Activated T-cell treated with anti-CD3 and anti-CD28 coated beads, Interleukin-2, amount 50 U/mL, for 48 hours (primary cell): ENCODE measurements around the gene GNA12.

ENCODE experiments used
- DNase-seq, 2 experiments: peaks; one replicate each; pipeline ENCODE4 v3.0.0-alpha.2; 2020

Gene GNA12

GRCh38 chr7:2814946-2815874 lies 28.9 kb downstream of the GNA12 start:
- no peak for DNase-seq

GRCh38 chr7:2814186-2814945 lies 29.7 kb downstream of the GNA12 start:
- no peak for DNase-seq

GRCh38 chr7:2813350-2814185 lies 30.5 kb downstream of the GNA12 start:
- no peak for DNase-seq

GRCh38 chr7:2812831-2813230 lies 31.3 kb downstream of the GNA12 start:
- DNase-seq, result no peak

- DNase-seq, result no peak
Measured at GRCh38 chr7:2812114-2812487, 32.0 kb downstream of the GNA12 start.

- DNase-seq, result no peak
Measured at GRCh38 chr7:2811476-2812113, 32.5 kb downstream of the GNA12 start.

- no peak for DNase-seq
Measured at GRCh38 chr7:2810682-2811415, 33.3 kb downstream of the GNA12 start.

GRCh38 chr7:2809903-2810625 lies 34.0 kb downstream of the GNA12 start:
- no peak for DNase-seq

GRCh38 chr7:2808891-2809665 lies 35.0 kb downstream of the GNA12 start:
- no peak for DNase-seq

GRCh38 chr7:2807845-2808772 lies 36.0 kb downstream of the GNA12 start:
- DNase-seq, result no peak

- DNase-seq, result no peak
Measured at GRCh38 chr7:2807460-2807844, 36.7 kb downstream of the GNA12 start.

GRCh38 chr7:2806571-2806970 lies 37.5 kb downstream of the GNA12 start:
- no peak for DNase-seq

- DNase-seq, result peak in 1 of 2 experiments; percentile 11
Measured at GRCh38 chr7:2805213-2805944, 38.7 kb downstream of the GNA12 start.

- DNase-seq, result peak in 1 of 2 experiments; percentile 3
Measured at GRCh38 chr7:2804227-2804763, 39.8 kb downstream of the GNA12 start.

- DNase-seq, result no peak
Measured at GRCh38 chr7:2803755-2804154, 40.4 kb downstream of the GNA12 start.

- DNase-seq, result no peak
Measured at GRCh38 chr7:2803342-2803692, 40.8 kb downstream of the GNA12 start.

- peak in 1 of 2 experiments; percentile 9 for DNase-seq
Measured at GRCh38 chr7:2802504-2803341, 41.4 kb downstream of the GNA12 start.
